ENCODE data around the gene NRN1L. TPM values are rescaled to one million over a fixed set of nuclear protein-coding genes. Genes with fewer than 3 reads are reported as not detected.

The NRN1L gene
- total and polyA plus RNA-seq, 2 donors (not counting 3 experiments of a cell fraction or from before 2014, with no cell fraction given) = 0.37 TPM; not detected in 1

GRCh38 chr16:67860589-67861398 lies 23.9 kb upstream of the NRN1L start:
- Histone ChIP-seq H3K9ac (replicated peaks; ENCODE audit: extremely low read depth, insufficient read depth, low read length) (no peak overlapping the region), H2AFZ (ENCODE audit: low read depth, low read length) (no peak overlapping the region), H3K4me1 (ENCODE audit: control insufficient read depth, extremely low read depth, insufficient read depth, low read length) (peaks cover 9% of the 10 kb centered on the region), H3K36me3 (ENCODE audit: control insufficient read depth in 2 of 2, extremely low read depth in 1 of 2, insufficient read depth in 2 of 2, low read length in 2 of 2) (peaks cover 2 to 31% of the 10 kb centered on the region in 2 experiments), H4K20me1 (replicated peaks; ENCODE audit: control insufficient read depth, extremely low read depth, insufficient read depth, low read length) (peaks cover 2% of the 10 kb centered on the region), H3K4me2 (ENCODE audit: insufficient read depth, low read length) (no peak overlapping the region), H3K9me1 (replicated peaks; ENCODE audit: control insufficient read depth, extremely low read depth, insufficient read depth, low read length) (no peaks in the 10 kb centered on the region), H3K27ac (ENCODE audit: insufficient read depth, low read depth, low read length) (no peak overlapping the region), H3K9me3 (replicated peaks; ENCODE audit: control insufficient read depth, insufficient read depth, low read length) (no peaks in the 10 kb centered on the region), H3K79me2 (ENCODE audit: control insufficient read depth, insufficient read depth, low read length) (peaks cover 82% of the 10 kb centered on the region), H3K27me3 (ENCODE audit: control insufficient read depth in 2 of 2, insufficient read depth in 2 of 2, low read length in 2 of 2) (no peaks in the 10 kb centered on the region), H3K4me3 (replicated peaks in 1 of 3; ENCODE audit: insufficient read depth in 1 of 3, low read depth in 1 of 3, low read length in 3 of 3) (no peak overlapping the region)
- FAIRE-seq (peak; percentile 28), DNase-seq (ENCODE audit: low read depth, low spot score) (no peak)
- ChIA-PET CTCF (interaction anchor here (1.6 kb wide), 1 partner anchor 11 kb away, joined by 7 read pairs; no protein-coding TSS in a partner anchor), POLR2A (no interaction called here)
- dilution Hi-C loops (cut with MboI; ENCODE audit: extremely low pct_ligation_motif_present, low sequenced_read_pairs) (no loop called here), intact Hi-C loops (cut with micrococcal nuclease) (no loop called here)
- TF ChIP-seq EZH2 (IDR thresholded peaks at IDR 0.05; ENCODE audit: borderline replicate concordance, low read depth, low read length, severe bottlenecking) (no peak), JUN (IDR thresholded peaks at IDR 0.05; ENCODE audit: borderline replicate concordance, insufficient read depth, insufficient read length, low read depth) (no peak), FOS (IDR thresholded peaks at IDR 0.05; ENCODE audit: borderline replicate concordance, insufficient read depth, low read length) (no peak), CTCF (IDR thresholded peaks at IDR 0.05; ENCODE audit: extremely low read depth in 1 of 2, insufficient read depth in 1 of 2, low read depth in 1 of 2, low read length in 2 of 2) (no peak), MYC (IDR thresholded peaks at IDR 0.05; ENCODE audit: low read depth, low read length) (no peak), GATA2 (IDR thresholded peaks at IDR 0.05; ENCODE audit: insufficient read depth, insufficient read length, low read depth, low read length) (no peak), POLR2A (IDR thresholded peaks at IDR 0.05; ENCODE audit: low read depth, low read length) (no peak), MAX (IDR thresholded peaks at IDR 0.05; ENCODE audit: insufficient read depth, insufficient read length) (no peak), POLR2AphosphoS5 (IDR thresholded peaks at IDR 0.05; ENCODE audit: insufficient read depth, low read depth, low read length) (no peak)
- BruUV-seq (replicated peaks) = no TSS peak
